RCC 7860 (cell line): ENCODE results near the gene MAU2.

Experiments used
- DNase-seq: peaks from one replicate; pipeline ENCODE4 v3.0.0-alpha.2; 2015; ENCODE audit warnings: low spot score
- FAIRE-seq: peaks from 2 replicates; lab custom pipeline; 2012; peaks lifted over from hg19 to GRCh38; lab: Jason Lieb, UNC

MAU2 gene

GRCh38 chr19:19305066-19305465 is 15.6 kb upstream of the MAU2 start:
- FAIRE-seq (no peak), DNase-seq (no peak)

GRCh38 chr19:19305696-19306095 is 14.9 kb upstream of the MAU2 start:
- no peak for DNase-seq
- no peak for FAIRE-seq

GRCh38 chr19:19306191-19306590 is 14.4 kb upstream of the MAU2 start:
- FAIRE-seq (no peak), DNase-seq (no peak)

GRCh38 chr19:19308373-19308772 is 12.3 kb upstream of the MAU2 start:
- FAIRE-seq (no peak), DNase-seq (no peak)

- FAIRE-seq (no peak), DNase-seq (no peak)
These were observed 5.2 kb upstream of the MAU2 start for GRCh38 chr19:19315444-19315843.

GRCh38 chr19:19316082-19316481 is 4.5 kb upstream of the MAU2 start:
- no peak for FAIRE-seq
- no peak for DNase-seq

- FAIRE-seq: no peak
- DNase-seq: no peak
These were observed 783 bp upstream of the MAU2 start for GRCh38 chr19:19319732-19320360.

- FAIRE-seq: no peak
- no peak for DNase-seq
These were observed 530 bp downstream of the MAU2 start for GRCh38 chr19:19321141-19321577.

- FAIRE-seq (no peak), DNase-seq (no peak)
These were observed 3.6 kb downstream of the MAU2 start for GRCh38 chr19:19324059-19324770.

- no peak for DNase-seq
These were observed 7.0 kb downstream of the MAU2 start for GRCh38 chr19:19327672-19328071.

GRCh38 chr19:19329126-19329525 is 8.5 kb downstream of the MAU2 start:
- FAIRE-seq (no peak), DNase-seq (no peak)

More at GRCh38 chr19:19327672-19328071, 7.0 kb downstream of the MAU2 start:
- FAIRE-seq: no peak

- DNase-seq (no peak), FAIRE-seq (no peak)
These were observed 13.7 kb downstream of the MAU2 start for GRCh38 chr19:19334063-19334988.

GRCh38 chr19:19334989-19335344 is 14.3 kb downstream of the MAU2 start:
- FAIRE-seq (no peak), DNase-seq (no peak)

- DNase-seq: no peak
- FAIRE-seq: no peak
These were observed 15.0 kb downstream of the MAU2 start for GRCh38 chr19:19335408-19336158.

GRCh38 chr19:19336597-19336996 is 16.0 kb downstream of the MAU2 start:
- no peak for FAIRE-seq
- DNase-seq: no peak

GRCh38 chr19:19337120-19337519 is 16.5 kb downstream of the MAU2 start:
- DNase-seq: no peak
- FAIRE-seq: no peak

- DNase-seq (no peak), FAIRE-seq (no peak)
These were observed 17.5 kb downstream of the MAU2 start for GRCh38 chr19:19338082-19338481.

GRCh38 chr19:19341026-19341425 is 20.4 kb downstream of the MAU2 start:
- DNase-seq (no peak), FAIRE-seq (no peak)

- FAIRE-seq: no peak
These were observed 21.7 kb downstream of the MAU2 start for GRCh38 chr19:19342086-19343015.

GRCh38 chr19:19343016-19343362 is 22.4 kb downstream of the MAU2 start:
- FAIRE-seq (no peak), DNase-seq (no peak)

More at GRCh38 chr19:19342086-19343015, 21.7 kb downstream of the MAU2 start:
- DNase-seq: peak; percentile 9
